ENCODE results near the gene JSRP1.

The JSRP1 gene

DNA sequence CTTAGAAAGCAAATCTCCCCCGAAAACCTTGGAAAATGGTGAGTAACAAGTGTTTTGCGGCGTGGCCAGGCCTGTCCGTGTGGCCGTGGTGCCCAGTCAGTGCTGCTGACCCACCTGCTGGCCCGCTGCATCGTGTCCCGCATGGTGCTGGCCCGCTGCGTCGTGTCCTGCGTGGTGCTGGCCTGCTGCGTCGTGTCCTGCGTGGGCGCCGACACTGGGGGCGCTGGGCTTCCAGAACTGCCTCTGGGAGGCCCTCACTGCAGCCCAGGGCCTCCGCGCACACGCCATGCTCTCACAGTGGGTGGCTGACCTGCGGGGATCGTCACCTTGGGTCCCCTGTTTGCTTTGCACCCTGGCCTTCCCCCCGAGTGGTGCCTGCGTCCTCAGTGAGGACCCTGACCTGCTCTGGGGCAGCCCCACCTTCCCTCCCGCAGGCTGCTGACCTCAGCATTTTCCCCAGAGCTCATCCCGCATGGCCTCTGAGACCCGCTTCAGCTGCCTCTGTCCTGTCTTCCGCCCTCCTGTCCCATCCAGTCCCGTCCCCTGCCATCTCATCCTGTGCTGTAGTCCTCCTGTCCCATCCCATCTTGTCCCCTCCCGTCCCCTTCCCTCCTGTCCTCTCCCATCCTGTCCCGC lies 30.7 kb downstream of the JSRP1 start:
- H3K4me3 ChIP-seq (ENCODE audit: control insufficient read depth, low read depth, low read length) = no peak overlapping the region
- no peak for DNase-seq (ENCODE audit: low read depth)
- TF ChIP-seq, protein P1, sequence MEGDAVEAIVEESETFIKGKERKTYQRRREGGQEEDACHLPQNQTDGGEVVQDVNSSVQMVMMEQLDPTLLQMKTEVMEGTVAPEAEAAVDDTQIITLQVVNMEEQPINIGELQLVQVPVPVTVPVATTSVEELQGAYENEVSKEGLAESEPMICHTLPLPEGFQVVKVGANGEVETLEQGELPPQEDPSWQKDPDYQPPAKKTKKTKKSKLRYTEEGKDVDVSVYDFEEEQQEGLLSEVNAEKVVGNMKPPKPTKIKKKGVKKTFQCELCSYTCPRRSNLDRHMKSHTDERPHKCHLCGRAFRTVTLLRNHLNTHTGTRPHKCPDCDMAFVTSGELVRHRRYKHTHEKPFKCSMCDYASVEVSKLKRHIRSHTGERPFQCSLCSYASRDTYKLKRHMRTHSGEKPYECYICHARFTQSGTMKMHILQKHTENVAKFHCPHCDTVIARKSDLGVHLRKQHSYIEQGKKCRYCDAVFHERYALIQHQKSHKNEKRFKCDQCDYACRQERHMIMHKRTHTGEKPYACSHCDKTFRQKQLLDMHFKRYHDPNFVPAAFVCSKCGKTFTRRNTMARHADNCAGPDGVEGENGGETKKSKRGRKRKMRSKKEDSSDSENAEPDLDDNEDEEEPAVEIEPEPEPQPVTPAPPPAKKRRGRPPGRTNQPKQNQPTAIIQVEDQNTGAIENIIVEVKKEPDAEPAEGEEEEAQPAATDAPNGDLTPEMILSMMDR (conservative IDR thresholded peaks at IDR 0.05; ENCODE audit: control insufficient read depth, insufficient read depth, low read depth, low read length) = no peak

DNA sequence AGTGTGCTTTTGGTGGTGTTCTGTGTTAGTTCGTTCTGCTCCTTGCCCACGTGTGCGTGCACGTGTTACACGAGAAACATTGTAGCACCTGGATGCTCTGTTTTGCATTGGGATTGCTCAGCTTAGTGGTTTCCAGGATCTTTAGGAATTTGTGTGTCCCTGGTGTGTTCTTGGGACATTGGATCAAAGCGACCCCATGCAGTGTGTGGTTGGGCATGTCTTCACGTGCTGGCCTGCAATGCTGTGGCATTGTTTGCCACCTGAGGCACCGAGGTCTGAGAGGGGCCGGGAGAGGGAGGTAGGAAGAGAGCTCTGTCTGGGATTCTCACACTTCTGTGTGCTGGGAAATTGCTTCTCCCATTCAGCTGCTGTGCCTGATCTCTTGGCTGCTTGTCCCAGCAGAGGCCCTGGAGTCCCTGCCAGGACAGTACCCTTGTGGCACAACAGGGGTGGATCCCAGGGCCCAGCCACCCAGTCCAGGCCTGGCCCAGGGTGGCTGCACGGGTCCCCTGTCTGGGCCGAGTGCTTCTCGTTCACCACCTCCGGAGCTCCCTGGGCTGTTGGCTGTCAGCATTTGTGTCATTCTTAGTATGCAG lies 31.4 kb downstream of the JSRP1 start:
- DNase-seq (ENCODE audit: low read depth) = no peak
- H3K4me3 ChIP-seq (ENCODE audit: control insufficient read depth, low read depth, low read length) = no peak overlapping the region
- TF ChIP-seq, protein P1 (conservative IDR thresholded peaks at IDR 0.05; ENCODE audit: control insufficient read depth, insufficient read depth, low read depth, low read length) = no peak

DNA sequence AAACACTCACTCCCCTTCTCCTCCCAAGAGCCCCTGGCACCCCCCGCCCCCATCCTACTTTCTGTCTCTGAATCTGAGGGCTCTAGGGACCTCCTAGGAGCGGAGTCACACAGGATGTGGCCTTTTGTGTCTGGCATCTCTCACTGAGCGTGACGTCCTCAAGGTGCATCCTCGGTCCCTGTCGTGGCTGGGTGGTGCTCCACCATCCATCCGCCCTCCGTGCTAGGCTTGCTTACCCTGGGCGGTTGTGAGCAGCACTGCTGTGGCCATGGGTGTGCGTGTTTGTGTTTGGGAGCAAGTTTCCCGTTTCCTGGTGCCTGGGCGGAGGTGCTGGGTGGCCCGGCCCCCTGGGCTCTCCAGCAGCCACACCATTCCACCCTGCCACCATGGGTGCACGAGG lies 32.3 kb downstream of the JSRP1 start:
- TF ChIP-seq, protein P1 (conservative IDR thresholded peaks at IDR 0.05; ENCODE audit: control insufficient read depth, insufficient read depth, low read depth, low read length) = no peak
- H3K4me3 ChIP-seq (ENCODE audit: control insufficient read depth, low read depth, low read length) = no peak overlapping the region
- no peak for DNase-seq (ENCODE audit: low read depth)

DNA sequence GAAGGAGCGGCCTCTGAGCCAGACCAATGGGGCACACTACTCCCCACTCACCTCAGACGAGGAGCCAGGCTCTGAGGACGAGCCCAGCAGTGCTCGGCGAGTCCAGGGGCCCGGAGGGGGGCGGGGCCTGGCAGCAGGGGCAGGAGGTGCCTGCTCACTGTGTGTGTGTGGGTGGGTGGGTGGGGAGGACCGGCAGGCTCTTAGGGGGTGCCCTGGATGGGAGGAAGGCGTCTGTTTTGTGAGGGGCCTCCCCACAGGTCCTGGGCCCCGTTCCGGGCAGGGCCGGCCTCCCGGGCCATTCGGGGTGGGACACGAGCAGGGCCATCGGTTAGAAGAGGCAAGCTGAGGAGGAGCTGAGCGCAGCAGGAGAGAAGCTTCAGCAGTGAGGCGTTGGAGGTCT lies 32.8 kb downstream of the JSRP1 start:
- no peak for DNase-seq (ENCODE audit: low read depth)
- TF ChIP-seq, protein P1 (conservative IDR thresholded peaks at IDR 0.05; ENCODE audit: control insufficient read depth, insufficient read depth, low read depth, low read length) = no peak
- H3K4me3 ChIP-seq (ENCODE audit: control insufficient read depth, low read depth, low read length) = no peak overlapping the region

DNA sequence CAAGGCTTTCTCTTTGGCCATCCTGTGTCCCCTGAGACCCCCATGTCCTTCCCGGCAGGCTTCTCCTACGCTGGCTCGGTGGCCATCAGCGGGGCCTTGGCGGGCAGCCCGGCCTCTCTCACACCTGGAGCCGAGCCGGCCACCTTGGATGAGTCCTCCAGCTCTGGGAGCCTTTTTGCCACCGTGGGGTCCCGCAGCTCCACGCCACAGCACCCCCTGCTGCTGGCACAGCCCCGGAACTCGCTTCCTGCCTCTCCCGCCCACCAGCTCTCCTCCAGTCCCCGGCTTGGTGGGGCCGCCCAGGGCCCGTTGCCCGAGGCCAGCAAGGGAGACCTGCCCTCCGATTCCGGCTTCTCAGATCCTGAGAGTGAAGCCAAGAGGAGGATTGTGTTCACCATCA lies 34.3 kb downstream of the JSRP1 start:
- H3K4me3 ChIP-seq (ENCODE audit: control insufficient read depth, low read depth, low read length) = no peak overlapping the region
- TF ChIP-seq, protein P1 (conservative IDR thresholded peaks at IDR 0.05; ENCODE audit: control insufficient read depth, insufficient read depth, low read depth, low read length) = peak; percentile 28
- DNase-seq (ENCODE audit: low read depth) = no peak

DNA sequence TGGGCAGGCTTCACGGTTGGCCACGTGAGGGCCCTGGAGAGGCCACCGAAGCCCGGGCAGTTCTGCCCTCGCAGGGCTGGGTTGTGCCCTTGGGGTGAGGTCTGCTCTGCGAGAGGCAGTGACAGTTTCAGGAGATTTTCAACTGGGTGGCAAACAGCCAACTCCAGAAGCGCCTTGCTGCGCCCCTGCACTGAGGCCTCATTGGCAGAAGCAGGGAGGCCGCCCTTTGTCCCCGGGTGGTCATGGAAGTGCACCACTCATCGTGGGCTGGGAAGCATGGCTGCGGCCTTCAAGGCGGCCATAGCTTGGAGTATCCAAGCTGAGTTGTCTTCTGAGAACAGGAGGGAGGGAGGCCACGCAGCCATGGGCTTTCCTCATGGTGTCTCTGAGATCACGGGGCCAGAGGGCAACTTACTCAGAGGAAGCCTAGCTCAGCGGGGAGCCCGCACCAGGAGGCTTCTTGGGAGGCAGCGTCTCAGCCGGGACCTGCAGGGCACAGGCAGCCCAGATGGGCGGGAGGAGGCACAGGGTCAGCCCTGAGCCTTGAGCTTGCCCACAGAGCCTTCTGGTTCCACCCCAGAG lies 34.9 kb downstream of the JSRP1 start:
- TF ChIP-seq, protein P1 (conservative IDR thresholded peaks at IDR 0.05; ENCODE audit: control insufficient read depth, insufficient read depth, low read depth, low read length) = no peak
- peak; percentile 94 for DNase-seq (ENCODE audit: low read depth)
- no peak overlapping the region for H3K4me3 ChIP-seq (ENCODE audit: control insufficient read depth, low read depth, low read length)
